Testis (tissue), 3 donors: ENCODE data around the gene CREB3L1. TPM values are rescaled to one million over a fixed set of nuclear protein-coding genes. Genes with fewer than 3 reads are reported as not detected.

Experiments used
- DNase-seq: peaks from one replicate; pipeline ENCODE4 v3.0.0-alpha.2; 2019
- H3K27ac ChIP-seq, 2 donors: fragments of 200-600 bp; sonication (generic); one replicate each; pipeline ENCODE4 v1.5.1; 2019
- H3K27me3 ChIP-seq: fragments of 200-600 bp; sonication (generic); one replicate; pipeline ENCODE4 v1.5.1; 2019
- H3K36me3 ChIP-seq: fragments of 200-600 bp; sonication (generic); one replicate; pipeline ENCODE4 v1.5.1; 2017; ENCODE audit warnings: low read depth; ENCODE audit errors: missing control alignments
- H3K4me1 ChIP-seq: fragments of 200-600 bp; sonication (generic); one replicate; pipeline ENCODE4 v1.5.1; 2019
- H3K4me3 ChIP-seq, 2 donors: fragments of 200-600 bp; sonication (generic); one replicate each; pipeline ENCODE4 v1.5.1; 2017 to 2019
- H3K9me3 ChIP-seq: fragments of 200-600 bp; sonication (generic); one replicate; pipeline ENCODE4 v1.5.1; 2017
- POLR2A ChIP-seq: fragments of 450-650 bp; IDR thresholded peaks from one replicate; pipeline ENCODE4 v1.6.1; 2017; ENCODE audit warnings: antibody characterized with exemption, mild to moderate bottlenecking, moderate library complexity
- WGBS, 2 donors: methylation state at CpG; one replicate each; pipeline ENCODE4 v1.1.5; 2018; 5-methylcytosine and 5-hydroxymethylcytosine counted together
- intact Hi-C: fragments of 100-400 bp; cut with DNase I; formaldehyde crosslinking; loops from one replicate; pipeline ENCODE4 v1.15.1; 2023; ENCODE audit warnings: low total_unique reads
- polyA plus RNA-seq: library from polyadenylated mRNA; stranded (reverse); fragments of 350-450 nt; fragmentation: Illumina TruSeq; extraction: RNeasy Lipid Tissue Mini Kit (QIAGEN cat#74804); gene quantifications from one replicate; pipeline ENCODE4 v1.2.3, GENCODE V29; 2014; ENCODE audit warnings: low read depth, low replicate concordance; ENCODE audit not compliant: insufficient read depth
- total RNA-seq, 2 donors: library from RNA; depleted of rRNA; stranded (reverse); fragments of >200 nt; gene quantifications; one replicate each; pipeline ENCODE4 v1.2.3, GENCODE V29; 2016
- TF ChIP-seq, protein P1 (sequence below), 3 experiments: fragments of 450-650 bp in 2 of 3; fragments of 200-600 bp in 1 of 3; sonication (generic) in 1 of 3; IDR thresholded peaks; one replicate each; pipeline ENCODE4 v1.5.1; 2016 to 2019; ENCODE audit warnings: antibody characterized with exemption in 3 of 3, mild to moderate bottlenecking in 2 of 3, moderate library complexity in 1 of 3

Gene CREB3L1
- total and polyA plus RNA-seq, 3 donors from 2014 or later, result 5.2 to 19.2 (median 8.1) TPM

DNA sequence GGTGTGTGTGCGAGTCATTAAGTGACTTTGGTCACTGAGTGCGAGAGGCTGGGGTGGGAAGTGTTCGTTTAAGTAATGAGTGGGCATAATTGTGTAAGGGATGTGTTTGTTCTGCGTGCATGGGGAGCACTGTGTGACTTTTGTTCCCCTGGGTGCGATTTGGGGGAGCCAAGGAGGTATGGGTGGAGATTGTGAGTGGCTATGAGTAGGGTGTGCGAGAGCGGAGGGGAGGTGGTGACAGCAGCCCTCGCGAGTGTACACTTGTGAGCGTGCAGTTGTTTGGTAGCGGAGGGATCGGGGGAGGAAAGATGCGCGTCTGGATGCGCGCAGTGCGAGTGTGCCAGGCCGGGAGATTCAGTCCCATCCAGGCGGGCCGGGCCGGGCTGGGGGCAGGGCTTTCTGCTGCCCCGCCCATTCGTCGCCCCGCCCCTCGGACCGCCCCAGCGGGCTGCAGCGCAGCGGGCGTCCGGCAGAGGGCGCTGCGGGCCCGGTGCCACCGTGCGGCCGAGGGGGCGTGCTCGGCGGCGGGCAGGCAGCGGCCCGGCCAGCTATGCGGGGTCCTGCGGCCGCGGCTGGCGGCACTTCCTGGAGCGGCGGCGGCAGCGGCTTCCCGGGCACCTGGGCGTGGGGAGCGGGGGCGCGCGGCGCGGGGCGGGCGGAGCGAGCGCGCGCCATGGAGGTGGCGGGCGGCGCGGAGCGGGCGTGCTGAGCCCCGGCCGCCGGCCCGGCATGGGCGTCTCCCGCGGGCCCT is 69.6 kb downstream of the CREB3L1 start, which contains the start of gene DGKZ:
DGKZ (plus strand) TSS at position 578 of the 751 bp plus-strand sequence. CDS start 197 bp downstream, outside the sequence.
- TF ChIP-seq, protein P1, sequence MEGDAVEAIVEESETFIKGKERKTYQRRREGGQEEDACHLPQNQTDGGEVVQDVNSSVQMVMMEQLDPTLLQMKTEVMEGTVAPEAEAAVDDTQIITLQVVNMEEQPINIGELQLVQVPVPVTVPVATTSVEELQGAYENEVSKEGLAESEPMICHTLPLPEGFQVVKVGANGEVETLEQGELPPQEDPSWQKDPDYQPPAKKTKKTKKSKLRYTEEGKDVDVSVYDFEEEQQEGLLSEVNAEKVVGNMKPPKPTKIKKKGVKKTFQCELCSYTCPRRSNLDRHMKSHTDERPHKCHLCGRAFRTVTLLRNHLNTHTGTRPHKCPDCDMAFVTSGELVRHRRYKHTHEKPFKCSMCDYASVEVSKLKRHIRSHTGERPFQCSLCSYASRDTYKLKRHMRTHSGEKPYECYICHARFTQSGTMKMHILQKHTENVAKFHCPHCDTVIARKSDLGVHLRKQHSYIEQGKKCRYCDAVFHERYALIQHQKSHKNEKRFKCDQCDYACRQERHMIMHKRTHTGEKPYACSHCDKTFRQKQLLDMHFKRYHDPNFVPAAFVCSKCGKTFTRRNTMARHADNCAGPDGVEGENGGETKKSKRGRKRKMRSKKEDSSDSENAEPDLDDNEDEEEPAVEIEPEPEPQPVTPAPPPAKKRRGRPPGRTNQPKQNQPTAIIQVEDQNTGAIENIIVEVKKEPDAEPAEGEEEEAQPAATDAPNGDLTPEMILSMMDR (IDR thresholded peaks at IDR 0.05), result peak; percentile 77 to 99 (median 95)
- no peak for TF ChIP-seq POLR2A
- Histone ChIP-seq H3K9me3 (no peaks in the 10 kb centered on the region), H3K4me3 (peak within 1 kb of the TSS; percentile 78 to 88), H3K4me1 (peaks cover 35% of the 10 kb centered on the region), H3K36me3 (no peaks in the 10 kb centered on the region), H3K27me3 (no peaks in the 10 kb centered on the region), H3K27ac (no peak within 1 kb of the TSS)
- 8 to 17% methylated on average over 12 to 34 of the region's 80 CpGs for WGBS, 2 donors
- peak; percentile 86 for DNase-seq
- intact Hi-C loops, result no loop called here

DNA sequence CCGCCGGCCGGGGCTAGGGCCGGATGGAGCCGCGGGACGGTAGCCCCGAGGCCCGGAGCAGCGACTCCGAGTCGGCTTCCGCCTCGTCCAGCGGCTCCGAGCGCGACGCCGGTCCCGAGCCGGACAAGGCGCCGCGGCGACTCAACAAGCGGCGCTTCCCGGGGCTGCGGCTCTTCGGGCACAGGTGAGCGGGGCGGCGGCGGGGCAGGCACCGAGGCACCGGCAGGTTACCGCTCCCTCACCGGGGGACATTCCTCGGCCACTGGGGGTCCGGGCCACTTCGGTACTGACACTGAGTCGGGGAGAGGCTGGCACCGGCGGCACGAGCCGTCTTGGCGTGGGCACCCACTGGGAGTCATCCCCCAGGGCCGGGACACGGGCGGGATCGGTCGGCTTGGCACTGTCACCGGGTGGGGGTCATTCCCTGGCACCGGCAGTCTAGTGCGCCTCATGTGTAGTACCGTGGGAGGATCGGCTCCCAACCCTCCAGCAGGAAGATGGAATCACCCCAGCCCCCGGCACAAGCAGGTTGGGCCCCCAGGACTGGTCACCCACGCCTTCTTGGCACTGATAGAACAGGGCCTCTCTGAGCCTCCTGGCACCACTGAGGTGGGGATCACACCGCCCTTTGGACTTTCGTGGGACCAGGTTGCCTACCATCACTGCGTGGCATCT is 70.3 kb downstream of the CREB3L1 start:
- Histone ChIP-seq H3K27ac (no peak overlapping the region), H3K36me3 (no peaks in the 10 kb centered on the region), H3K9me3 (no peaks in the 10 kb centered on the region), H3K27me3 (no peaks in the 10 kb centered on the region), H3K4me3 (peak overlapping the region; percentile 78 to 88), H3K4me1 (peaks cover 37% of the 10 kb centered on the region)
- intact Hi-C loops, result no loop called here
- WGBS, 2 donors, result 7 to 11% methylated on average over 12 to 43 of the region's 63 CpGs
- DNase-seq, result no peak
- TF ChIP-seq POLR2A, result no peak
- TF ChIP-seq, protein P1 (IDR thresholded peaks at IDR 0.05), result no peak

DNA sequence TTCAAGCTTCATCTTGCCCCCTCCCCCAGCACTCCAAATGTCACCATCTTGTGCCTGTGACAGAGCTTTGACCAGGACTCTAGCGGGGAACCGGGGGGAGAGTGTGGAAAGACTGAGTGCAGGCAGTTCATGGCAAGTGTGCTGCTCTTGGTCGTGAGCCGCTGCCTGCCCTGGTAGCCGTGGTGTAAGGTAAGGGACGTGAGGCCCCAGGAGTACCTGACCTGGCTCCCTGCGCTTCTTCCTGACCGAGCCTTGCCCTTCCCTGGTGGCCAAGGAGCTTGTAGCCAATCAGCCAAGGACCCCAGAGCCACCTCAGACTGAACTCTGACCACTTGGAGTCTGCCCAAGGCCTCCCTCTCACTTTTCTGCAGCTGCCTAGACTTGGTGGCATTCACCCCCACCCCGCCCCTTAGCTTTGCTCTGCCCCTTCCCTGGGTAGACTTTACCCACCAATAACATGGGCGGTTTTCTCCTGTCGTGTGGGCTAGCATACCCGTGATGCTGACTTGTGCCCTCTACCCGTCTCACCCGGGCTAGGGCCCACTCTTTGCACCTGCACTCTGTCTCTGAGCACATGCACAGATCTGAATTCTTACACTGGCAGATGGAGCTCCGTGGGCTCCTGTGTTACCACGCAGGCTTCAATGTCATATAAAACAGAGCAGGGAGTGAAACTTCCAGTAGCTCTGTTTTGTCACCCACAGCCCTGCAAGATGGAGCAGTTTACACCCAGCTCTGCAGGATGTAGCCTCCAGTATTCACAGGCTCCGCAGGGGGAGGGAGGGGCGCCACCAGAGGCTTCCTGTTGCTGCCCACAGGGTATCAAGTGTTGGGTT is 71.3 kb downstream of the CREB3L1 start:
- intact Hi-C loops, result no loop called here
- WGBS, 2 donors, result 67 to 72% methylated on average over 15 to 18 of the region's 18 CpGs
- DNase-seq, result no peak
- H3K27ac ChIP-seq, result no peak overlapping the region
- no peak for TF ChIP-seq POLR2A
- TF ChIP-seq, protein P1 (IDR thresholded peaks at IDR 0.05), result no peak
- no peaks in the 10 kb centered on the region for H3K9me3 ChIP-seq
- H3K4me1 ChIP-seq, result peaks cover 27% of the 10 kb centered on the region
- H3K27me3 ChIP-seq, result no peaks in the 10 kb centered on the region
- H3K36me3 ChIP-seq, result no peaks in the 10 kb centered on the region
- no peak overlapping the region for H3K4me3 ChIP-seq

- TF ChIP-seq, protein P1 (IDR thresholded peaks at IDR 0.05), result no peak
- no peak for TF ChIP-seq POLR2A
- Histone ChIP-seq H3K9me3 (no peaks in the 10 kb centered on the region), H3K27ac (no peak overlapping the region), H3K27me3 (no peaks in the 10 kb centered on the region), H3K36me3 (no peaks in the 10 kb centered on the region), H3K4me3 (no peak overlapping the region), H3K4me1 (peaks cover 23% of the 10 kb centered on the region)
- no peak for DNase-seq
- WGBS, 2 donors, result 67 to 75% methylated on average over 3 of the region's 3 CpGs
- intact Hi-C loops, result no loop called here
Measured at GRCh38 chr11:46350695-46351094, 73.2 kb downstream of the CREB3L1 start.
